ENCODE data around the gene OR6S1.

DNA sequence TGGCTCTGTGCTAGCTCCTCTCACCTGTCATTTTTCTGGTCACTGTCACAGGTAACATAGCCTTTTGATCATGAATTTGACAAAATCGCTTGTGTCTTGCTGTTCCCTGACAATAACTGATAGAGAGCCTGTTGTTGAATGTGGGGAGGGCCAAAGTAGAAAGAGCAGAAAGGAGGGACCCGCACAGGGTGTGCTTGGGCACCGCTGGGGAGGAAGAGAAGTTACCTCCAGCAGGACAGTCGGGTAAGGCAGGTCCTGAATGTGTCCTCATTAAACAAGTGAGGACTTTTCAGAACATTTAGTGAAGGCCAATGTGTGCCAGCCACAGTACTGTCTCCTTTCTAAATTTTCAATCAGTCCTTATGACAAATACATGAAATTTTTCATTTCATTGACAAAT lies 50.3 kb downstream of the OR6S1 start, which contains the start of gene RNASE12:
- TF ChIP-seq, protein P1, sequence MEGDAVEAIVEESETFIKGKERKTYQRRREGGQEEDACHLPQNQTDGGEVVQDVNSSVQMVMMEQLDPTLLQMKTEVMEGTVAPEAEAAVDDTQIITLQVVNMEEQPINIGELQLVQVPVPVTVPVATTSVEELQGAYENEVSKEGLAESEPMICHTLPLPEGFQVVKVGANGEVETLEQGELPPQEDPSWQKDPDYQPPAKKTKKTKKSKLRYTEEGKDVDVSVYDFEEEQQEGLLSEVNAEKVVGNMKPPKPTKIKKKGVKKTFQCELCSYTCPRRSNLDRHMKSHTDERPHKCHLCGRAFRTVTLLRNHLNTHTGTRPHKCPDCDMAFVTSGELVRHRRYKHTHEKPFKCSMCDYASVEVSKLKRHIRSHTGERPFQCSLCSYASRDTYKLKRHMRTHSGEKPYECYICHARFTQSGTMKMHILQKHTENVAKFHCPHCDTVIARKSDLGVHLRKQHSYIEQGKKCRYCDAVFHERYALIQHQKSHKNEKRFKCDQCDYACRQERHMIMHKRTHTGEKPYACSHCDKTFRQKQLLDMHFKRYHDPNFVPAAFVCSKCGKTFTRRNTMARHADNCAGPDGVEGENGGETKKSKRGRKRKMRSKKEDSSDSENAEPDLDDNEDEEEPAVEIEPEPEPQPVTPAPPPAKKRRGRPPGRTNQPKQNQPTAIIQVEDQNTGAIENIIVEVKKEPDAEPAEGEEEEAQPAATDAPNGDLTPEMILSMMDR (IDR thresholded peaks at IDR 0.05) = no peak
- no peak for TF ChIP-seq POLR2A (IDR thresholded peaks at IDR 0.05)

All from vagina (tissue), 2 donors.